ENCODE results near the gene ONECUT1. TPM values are rescaled to one million over a fixed set of nuclear protein-coding genes. Genes with fewer than 3 reads are reported as not detected.

The ONECUT1 gene
- total RNA-seq, 1 donor from 2014 or later: not detected

- peaks cover 10% of the 10 kb centered on the region for H3K27me3 ChIP-seq
- no peak for TF ChIP-seq CTCF (IDR thresholded peaks at IDR 0.05)
- ATAC-seq (no peak), DNase-seq (no peak)
- no peaks in the 10 kb centered on the region for H3K4me1 ChIP-seq
- no peak overlapping the region for H3K4me3 ChIP-seq
- no peaks in the 10 kb centered on the region for H3K9me3 ChIP-seq
- intact Hi-C loops (cut with DNase I): no loop called here
- no peak overlapping the region for H3K27ac ChIP-seq
- H3K36me3 ChIP-seq: no peaks in the 10 kb centered on the region
Measured at GRCh38 chr15:52762621-52763020, 27.5 kb downstream of the ONECUT1 start.

- Histone ChIP-seq H3K9me3 (no peaks in the 10 kb centered on the region), H3K27me3 (peaks cover 4% of the 10 kb centered on the region), H3K4me1 (no peaks in the 10 kb centered on the region), H3K36me3 (no peaks in the 10 kb centered on the region), H3K27ac (no peak overlapping the region), H3K4me3 (no peak overlapping the region)
- intact Hi-C loops (cut with DNase I): no loop called here
- TF ChIP-seq CTCF (IDR thresholded peaks at IDR 0.05): no peak
- DNase-seq (no peak), ATAC-seq (no peak)
Measured at GRCh38 chr15:52760562-52760961, 29.6 kb downstream of the ONECUT1 start.

- Histone ChIP-seq H3K9me3 (no peaks in the 10 kb centered on the region), H3K4me1 (no peaks in the 10 kb centered on the region), H3K36me3 (no peaks in the 10 kb centered on the region), H3K27ac (no peak overlapping the region), H3K27me3 (peaks cover 4% of the 10 kb centered on the region), H3K4me3 (no peak overlapping the region)
- intact Hi-C loops (cut with DNase I): no loop called here
- no peak for TF ChIP-seq CTCF (IDR thresholded peaks at IDR 0.05)
- ATAC-seq (no peak), DNase-seq (no peak)
Measured at GRCh38 chr15:52759969-52760368, 30.2 kb downstream of the ONECUT1 start.

DNA sequence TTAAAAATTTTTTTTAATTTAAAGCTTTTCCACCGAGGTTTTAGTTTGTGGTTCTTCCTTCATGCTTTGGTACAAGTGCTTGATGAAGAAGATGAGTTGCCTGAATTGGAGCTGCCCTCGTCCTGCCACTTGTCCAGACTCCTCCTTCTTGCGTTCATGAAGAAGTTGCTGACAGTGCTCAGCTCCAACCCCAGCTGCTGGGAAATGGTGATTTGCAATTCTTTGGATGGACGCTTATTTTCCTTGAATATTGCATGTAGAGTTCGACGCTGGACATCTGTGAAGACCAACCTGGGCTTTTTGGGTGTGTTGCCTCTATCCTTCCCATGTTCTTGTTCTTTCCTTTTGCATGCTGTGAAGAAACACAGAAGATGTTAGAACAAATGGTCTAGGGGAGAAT lies 32.6 kb downstream of the ONECUT1 start:
- DNase-seq: no peak
- peaks cover 7% of the 10 kb centered on the region for H3K27me3 ChIP-seq
- H3K4me3 ChIP-seq: no peak overlapping the region
- no peak for ATAC-seq
- no peaks in the 10 kb centered on the region for H3K36me3 ChIP-seq
- no peak overlapping the region for H3K27ac ChIP-seq
- intact Hi-C loops (cut with DNase I): no loop called here
- no peaks in the 10 kb centered on the region for H3K9me3 ChIP-seq
- no peaks in the 10 kb centered on the region for H3K4me1 ChIP-seq
- no peak for TF ChIP-seq CTCF (IDR thresholded peaks at IDR 0.05)

DNA sequence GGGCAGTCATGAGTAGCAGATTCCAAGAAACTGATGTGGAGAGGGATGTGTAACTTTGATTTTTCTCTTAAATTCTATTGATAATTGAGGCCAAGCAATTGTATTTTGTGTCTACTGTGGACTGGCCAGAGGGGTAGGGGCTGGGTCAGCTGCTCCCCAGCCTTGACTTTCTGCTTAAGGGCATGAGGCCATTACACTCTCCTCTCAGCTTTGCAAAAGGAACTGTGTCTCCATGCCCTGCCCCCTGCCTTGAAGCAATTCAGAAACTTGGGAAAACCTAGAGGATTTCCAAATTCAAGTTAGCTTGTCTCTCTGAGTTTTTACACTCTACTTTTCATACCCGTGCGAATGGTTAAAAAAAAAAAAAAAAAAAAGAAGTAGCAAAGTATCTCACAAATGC lies 38.6 kb downstream of the ONECUT1 start:
- peaks cover 28% of the 10 kb centered on the region for H3K27me3 ChIP-seq
- no peaks in the 10 kb centered on the region for H3K4me1 ChIP-seq
- no peaks in the 10 kb centered on the region for H3K9me3 ChIP-seq
- DNase-seq: no peak
- ATAC-seq: no peak
- no peaks in the 10 kb centered on the region for H3K36me3 ChIP-seq
- intact Hi-C loops (cut with DNase I): no loop called here
- H3K27ac ChIP-seq: no peak overlapping the region
- H3K4me3 ChIP-seq: no peak overlapping the region
- no peak for TF ChIP-seq CTCF (IDR thresholded peaks at IDR 0.05)

DNA sequence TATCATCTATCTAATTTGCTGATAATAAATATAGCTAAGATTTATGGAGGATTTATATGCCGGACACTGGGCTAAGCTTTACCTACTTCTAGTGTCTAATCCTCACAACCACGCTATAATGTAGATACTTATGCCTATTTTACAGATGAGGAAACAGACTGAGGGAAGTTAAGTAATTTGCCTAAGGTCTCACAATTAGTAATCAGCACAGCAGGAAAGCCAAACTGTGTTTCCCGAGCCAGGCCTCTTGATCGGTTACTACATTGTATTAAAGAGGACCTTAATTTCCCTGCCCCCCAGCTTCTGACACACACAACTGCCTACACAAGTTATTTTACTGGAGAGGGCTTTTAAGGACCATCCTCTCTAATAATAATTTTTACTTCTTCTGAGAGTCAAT lies 40.9 kb downstream of the ONECUT1 start:
- no peak for DNase-seq
- Histone ChIP-seq H3K27me3 (peaks cover 24% of the 10 kb centered on the region), H3K27ac (no peak overlapping the region), H3K36me3 (no peaks in the 10 kb centered on the region), H3K9me3 (no peaks in the 10 kb centered on the region), H3K4me1 (no peaks in the 10 kb centered on the region), H3K4me3 (no peak overlapping the region)
- TF ChIP-seq CTCF (IDR thresholded peaks at IDR 0.05): no peak
- no peak for ATAC-seq
- intact Hi-C loops (cut with DNase I): no loop called here
